Smooth muscle cell of the brain vasculature (primary cell): ENCODE results near the gene MFAP3.
"Not testable (repeated sequence)": the region's sequence is repeated elsewhere in the genome, so short reads cannot be mapped to it uniquely, and the experiment has no call there.

ENCODE experiments used
- DNase-seq: peaks from one replicate; pipeline ENCODE4 v3.0.0-alpha.2; 2012; ENCODE audit warnings: low read depth, low spot score

The MFAP3 gene

DNA sequence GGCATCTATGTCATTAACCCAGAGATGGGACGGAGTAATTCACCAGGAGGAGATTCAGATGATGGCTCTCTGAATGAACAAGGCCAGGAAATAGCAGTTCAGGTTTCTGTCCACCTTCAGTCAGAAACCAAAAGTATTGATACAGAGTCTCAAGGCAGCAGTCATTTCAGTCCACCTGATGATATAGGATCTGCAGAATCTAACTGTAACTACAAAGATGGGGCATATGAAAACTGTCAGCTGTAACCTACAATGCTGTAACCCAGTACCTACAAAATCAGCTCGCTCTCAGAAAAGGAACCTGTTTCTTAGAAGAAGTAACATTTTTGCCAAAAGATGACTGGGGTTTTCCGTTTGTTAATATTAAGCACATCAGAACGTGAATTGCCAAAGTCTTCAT lies 14.7 kb downstream of the MFAP3 start:
- no peak for DNase-seq

DNA sequence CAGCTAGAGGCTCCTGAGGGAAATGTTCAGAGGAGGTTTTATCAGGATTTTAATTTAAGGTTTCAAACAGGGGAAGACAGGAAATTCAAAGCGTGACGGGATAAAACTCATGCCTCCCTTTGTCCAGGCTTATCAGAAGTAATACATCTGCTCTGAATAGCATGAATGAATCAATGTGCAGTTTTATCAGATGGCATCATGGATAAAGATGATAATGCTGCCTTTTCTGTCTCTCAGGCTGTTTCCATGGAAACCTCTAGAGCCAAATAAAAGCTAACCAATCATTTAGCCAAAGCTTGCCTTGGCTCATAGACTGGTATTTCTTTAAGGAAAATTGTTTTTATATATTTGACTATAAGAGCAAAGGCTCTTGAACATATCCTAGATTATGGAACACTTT lies 16.4 kb downstream of the MFAP3 start:
- no peak for DNase-seq

DNA sequence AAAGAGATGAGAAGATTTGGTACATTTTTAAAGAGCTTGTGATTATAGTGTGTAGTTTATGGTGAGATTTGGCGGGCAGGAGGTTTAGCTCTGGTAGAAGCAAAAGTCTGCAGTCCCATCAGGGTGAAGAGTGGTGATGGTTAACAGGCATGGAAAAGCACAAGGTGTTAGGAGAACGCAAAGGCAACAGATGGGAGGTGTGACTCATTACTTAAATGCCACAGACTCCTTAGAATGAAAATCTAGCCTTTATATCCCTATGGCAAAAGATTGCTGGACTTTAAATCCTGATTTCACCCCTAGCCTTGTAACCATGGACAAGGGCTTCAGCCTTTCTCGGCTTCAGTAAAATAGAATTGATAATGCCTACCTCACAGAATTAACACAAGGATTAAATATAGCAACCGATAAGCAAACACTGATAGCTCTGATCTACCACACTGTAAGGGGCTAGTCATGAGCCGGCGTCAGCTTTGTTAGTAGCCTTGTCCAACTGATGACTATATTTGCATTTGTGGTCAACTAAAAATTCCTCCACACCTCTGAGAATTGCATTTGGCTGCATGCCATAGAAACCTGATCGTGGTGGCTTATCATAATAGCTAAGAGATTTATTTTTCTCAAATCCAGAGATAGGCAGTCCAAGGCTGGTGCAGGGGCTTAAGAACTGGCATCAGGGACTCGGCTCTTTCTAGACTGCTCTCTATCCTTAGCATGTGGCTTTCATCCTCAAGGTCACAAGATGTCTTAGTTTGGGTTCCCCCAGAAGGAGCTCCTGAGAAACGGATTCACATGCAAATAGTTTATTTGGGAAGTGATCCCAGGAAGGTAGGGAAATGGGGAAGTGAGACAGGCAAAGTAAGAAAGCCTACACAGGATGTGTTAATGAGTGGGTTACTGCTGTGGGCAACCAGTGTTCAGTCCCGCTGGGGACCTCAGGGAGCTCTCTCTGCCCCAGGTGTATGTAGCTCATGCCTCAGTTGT lies 19.6 kb downstream of the MFAP3 start:
- DNase-seq = no peak

DNA sequence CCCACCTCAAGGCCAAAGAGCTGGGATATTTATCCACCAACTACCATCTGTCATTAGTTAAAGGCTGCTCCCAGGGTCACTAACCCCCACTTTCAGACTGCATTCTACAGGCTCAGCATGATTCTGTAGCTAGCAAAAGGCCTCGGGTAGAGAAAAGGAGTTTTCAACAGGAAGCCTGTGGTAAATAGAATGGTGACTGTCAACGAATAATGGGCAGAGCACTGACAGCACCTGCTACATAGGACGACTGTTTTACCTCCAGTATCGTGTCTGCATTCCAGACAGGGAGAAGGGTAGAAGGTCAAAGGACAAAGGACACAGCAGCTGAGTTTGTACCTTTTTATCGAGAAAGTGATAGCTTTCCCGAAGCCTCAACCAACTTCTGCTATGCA lies 20.3 kb downstream of the MFAP3 start:
- DNase-seq = no peak

DNA sequence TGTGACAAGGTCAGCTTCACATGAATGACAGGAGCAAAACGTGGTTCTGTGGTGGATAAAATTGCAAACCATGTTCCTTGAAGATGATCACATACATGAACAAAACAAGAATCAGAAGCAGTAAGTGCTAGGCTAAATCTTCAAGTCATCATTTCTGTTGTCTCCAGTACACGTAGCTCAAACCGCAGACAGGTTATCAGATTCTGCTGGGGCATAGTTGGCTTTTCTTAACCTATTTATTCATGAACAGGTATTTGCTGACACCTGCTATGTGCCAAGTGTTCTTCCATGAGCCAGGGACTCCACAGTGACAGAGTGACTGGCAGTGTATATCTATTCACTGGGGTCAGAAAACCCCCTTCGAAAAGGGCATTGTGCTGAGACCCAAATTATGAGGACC lies 20.8 kb downstream of the MFAP3 start:
- no peak for DNase-seq

DNA sequence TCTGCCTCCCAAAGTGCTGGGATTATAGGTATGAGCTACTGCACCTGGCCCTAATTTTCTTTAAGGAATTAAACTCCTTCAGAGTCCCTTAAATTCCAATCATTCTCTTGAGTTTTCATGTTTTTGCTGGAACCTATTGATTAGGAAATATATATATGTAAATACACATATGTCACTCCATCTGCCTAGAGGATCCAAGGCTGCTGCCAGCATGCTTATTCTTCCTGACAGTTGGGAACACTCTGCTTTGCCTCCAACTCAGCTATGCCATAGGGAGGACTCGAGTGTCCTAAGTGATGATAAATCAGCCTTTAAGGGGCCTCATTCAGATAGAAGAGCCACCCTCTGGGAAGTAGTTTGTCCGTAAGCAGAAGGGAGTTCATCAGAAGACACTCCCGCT lies 21.8 kb downstream of the MFAP3 start:
- no peak for DNase-seq

DNA sequence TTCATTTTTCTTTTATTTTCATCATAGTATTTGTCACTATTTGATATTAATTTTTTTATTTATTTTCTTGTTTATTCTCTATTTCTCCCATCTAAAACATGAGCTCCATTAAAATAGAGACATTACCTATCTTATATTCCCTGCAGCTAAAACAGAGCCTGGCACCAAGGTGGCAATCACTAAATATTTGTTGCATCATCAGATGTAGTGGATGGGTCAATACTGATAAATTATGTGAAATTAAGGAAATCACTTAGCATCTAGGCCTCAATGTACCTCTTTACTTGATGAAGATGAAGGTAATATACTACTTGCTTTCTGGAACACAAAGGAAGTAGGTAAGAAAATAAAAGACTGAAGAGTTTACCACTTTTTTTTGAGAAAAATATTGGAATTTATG lies 24.6 kb downstream of the MFAP3 start:
- DNase-seq = no peak

DNA sequence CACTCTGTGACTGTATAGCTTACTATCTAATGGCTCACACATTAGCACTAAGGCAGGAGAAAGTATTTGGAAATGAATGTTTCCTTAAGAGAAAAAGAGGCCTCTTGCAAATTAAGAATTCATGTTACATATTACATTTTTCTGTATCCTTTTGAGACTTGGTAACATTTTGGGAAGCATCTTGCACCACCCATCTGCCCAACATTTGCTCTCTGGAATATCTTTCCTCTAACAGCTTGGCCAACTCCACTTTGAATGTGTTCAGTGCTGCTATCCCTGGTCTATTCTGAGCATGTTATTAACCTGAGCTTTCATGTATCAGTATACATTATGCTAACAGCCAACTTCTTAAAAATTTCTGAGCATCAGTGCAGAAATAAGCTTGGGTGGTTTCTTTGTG lies 27.2 kb downstream of the MFAP3 start:
- DNase-seq = no peak

DNA sequence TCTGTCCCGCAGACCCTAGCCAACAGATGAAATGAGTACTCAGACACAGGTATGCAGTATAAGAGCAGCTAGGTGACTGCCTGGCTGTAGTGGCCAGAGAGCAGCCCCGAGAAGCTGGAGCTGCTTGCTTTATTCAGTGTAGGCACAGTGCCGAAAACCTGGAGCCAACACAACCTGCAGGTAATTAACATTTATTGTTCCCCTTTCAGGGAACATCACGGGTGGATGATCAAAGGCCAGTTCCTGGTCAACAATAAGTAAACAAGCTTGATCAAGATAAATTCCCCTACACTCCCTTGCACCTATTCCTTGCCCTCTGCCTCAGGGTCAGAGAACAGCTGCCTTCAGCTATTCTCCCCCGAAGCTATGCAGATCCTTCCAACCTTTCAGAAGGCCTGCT lies 31.1 kb downstream of the MFAP3 start:
- not testable (repeated sequence) for DNase-seq

DNA sequence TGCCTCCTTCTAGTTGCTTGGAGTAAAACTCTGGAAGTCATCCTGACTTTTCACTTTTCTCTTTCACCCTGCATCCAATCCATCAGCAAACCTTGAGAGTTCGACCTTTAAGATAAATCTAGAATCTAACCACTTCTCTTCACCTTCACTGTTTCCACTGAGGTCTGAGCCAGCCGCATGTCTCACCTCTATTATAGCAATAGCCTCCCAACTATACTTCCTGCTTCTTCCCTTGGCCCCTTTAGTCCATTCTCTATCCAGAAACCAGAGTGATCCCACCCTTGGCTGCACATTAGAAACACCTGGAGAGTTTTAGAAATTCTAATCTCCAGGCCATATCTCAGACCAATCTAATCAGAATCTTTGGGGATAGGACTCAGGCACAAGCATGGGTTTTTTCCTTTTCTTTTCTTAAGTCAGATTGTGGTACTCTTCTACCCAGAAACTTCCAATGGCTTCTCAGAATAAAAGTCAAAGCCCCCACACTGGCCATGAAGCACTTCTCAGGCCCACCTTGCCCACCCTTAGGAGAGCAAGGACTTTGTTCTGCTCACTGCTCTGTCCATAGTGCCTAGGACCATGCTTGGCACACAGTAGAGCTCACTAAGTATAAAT lies 33.1 kb downstream of the MFAP3 start:
- no peak for DNase-seq

DNA sequence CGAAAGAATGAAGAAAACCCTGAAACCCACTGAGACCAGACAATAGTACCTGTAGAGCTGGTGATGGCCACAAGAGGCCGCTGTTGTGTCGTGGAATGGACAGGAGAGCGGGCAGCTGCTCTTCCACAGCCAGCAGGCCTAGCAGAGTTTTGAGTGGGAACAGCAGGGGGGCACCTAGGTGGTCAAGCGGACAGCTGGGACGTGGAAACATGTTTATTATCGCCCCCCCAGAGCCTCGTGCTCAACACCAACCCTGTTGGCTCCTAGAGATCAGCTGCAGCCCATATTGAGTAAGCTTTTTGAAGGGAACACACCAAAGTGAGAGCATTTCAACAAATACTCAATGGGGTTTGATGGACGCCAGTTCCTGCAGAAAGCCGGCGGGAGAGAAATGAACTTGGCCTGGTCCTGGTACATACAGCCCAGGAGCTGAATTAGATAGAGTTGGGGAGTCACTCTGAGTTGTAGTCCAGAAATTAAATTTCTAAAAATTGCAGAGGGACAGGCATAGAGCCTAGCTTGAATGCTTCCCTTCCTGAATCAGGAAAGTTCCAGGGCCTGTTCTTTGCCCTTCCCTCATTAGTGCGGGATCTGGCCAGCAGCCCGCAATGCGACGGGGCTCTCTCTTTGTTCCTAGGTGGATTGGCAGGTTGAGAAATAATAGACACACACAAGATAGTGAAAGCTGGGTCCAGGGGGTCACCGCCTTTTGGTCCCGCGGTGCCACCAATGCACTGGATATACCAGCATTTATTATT lies 33.8 kb downstream of the MFAP3 start:
- DNase-seq = peak; percentile 59

DNA sequence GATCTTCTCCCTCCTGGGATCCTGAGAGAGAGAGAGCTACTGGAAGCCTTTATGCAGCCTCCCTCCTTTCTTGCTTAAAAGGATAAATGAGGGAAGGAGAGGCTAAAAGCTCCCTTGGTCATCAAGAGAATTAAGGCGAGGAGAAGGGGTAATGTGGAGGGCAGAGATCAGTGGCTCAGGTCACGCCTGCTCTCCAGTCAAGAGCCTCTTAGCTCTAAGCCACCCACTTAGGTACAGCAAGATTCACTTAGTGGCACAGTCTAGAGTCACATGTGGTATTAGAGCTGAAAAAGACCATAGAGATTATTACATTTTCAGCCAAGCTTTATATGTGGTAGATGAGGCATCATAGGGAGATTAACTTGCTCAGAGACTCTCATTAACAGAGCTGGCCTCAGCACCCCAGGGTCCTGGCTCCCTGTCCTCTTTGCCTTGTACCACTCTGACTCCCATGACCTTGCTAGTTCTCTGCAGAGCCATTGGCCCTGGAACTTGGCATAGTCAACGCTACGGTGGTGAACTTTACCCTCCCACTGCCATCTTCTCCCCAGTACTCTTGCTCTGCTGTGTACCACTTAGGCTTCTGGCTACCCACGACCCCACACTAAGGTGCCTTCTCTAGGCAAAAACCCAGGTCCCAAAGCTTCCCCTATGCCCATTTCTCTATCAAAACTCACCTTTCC lies 37.6 kb downstream of the MFAP3 start:
- DNase-seq = no peak

DNA sequence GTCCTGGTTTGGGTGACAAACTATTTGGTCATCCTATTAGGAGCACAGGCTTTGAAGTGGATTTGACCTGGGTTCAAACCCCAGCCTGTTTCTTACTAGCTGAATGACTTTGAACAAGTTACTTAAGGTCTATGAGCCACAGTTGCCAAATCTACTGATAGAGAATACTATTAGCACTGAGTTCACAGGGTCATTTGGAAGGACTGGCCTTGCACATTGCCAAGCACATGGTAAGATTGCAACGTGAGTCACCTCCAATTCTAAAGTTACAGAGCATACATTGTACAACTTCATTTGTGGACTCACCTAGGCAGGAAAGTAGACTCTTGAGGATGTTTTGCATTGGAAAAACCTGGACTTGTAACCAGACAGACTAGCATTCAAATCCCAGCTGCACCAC lies 38.9 kb downstream of the MFAP3 start:
- no peak for DNase-seq

DNA sequence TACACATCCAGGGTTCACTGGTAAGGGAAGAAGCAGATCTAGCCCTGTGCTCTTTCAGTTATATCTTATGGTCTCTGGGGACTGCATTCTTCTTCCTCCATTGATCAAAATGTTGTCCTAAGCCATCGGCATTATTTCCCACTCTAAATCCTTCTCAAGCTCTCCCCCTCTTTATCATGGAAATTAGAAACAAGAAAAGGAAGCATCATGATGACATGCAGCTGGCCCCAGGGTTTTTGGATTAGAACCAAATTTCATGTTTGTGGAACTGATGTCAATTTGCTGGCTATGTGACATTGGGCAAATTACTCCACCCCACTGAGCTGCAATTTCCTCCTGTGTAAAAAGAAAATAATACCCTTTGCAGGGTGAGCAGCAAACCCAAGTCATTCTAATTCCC lies 39.5 kb downstream of the MFAP3 start:
- DNase-seq = no peak

DNA sequence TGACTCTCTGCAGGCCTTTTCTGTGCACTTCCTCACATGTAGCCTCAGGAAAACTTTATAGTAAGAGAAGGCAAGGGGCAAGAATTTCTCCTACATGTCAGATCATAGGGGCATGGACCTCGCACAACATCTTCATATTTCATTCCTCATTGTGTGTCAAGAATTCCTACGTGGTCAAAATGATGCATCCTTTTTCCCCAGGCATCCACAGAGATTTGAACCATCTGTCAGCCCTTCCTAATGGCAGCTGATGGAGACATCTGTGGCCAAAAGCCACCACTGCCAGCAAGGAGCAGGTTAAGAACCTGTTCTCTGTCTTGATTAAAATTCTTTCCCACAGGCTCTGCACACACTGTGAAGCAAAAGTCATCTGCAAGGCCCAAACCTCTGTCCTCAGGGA lies 42.5 kb downstream of the MFAP3 start:
- no peak for DNase-seq

DNA sequence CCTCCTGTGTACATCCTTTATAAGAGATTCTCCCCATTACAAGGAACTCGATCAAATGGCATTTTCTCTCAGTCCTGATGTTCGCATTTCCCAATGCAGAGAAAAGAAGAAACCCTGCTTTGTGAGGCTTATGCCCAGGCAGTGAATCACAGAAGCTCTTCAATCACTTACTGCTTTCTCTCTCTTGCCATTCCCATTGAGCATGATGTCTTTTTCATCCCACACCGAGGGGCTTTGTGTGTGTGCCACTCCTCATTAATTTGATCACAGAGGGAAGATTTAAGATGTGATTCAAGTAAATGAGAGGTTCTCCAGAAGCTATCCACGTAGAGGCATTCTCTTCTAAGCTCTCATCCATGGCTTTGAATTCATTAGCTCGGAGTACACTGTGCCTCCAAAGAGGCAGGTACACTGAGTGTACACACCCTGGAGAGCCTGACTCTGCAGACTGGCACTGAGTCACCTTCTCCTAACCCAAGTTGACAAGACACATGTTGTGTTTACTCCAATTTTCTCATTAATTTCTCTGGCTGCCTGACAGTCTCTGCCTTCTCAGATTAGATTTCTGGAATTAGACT lies 45.4 kb downstream of the MFAP3 start:
- no peak for DNase-seq

DNA sequence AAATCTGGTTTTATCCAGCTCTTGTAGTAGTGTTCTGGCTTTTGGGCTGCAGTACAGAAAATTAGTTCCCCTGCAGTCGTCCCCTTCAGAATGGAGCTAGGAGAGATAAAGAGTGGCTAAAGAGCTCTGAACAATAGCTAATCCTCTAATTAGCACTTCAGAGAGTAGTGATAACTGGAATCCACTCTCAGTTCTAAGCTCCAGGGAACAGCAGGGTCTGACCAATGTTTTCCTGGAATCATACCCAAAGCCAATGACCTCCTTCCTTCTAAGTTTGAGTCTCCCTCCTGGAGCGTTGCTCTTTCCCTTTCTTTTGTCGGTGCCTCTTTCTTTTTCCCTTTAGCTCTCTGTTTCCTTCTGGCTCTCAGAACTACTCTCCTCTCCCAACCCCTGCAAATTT lies 47.4 kb downstream of the MFAP3 start:
- DNase-seq = no peak

DNA sequence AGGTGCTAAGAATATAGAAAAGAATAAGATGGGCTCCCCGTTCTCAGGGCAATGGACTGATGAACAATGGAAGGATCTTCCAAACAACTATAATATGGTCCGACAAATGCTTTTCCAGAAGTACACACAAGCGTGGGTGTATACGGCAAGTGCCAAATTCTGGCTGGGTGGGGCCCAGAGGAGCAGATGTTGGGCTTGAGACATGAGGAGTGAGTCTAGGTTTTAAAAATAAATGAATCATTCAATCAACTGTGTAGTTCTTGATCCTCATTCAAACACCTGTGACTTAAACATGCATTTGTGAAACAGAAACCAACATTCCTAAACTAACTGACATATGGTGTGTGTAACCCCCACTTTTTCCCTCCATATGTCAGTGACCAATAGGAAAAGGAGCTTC lies 47.9 kb downstream of the MFAP3 start:
- DNase-seq = no peak

DNA sequence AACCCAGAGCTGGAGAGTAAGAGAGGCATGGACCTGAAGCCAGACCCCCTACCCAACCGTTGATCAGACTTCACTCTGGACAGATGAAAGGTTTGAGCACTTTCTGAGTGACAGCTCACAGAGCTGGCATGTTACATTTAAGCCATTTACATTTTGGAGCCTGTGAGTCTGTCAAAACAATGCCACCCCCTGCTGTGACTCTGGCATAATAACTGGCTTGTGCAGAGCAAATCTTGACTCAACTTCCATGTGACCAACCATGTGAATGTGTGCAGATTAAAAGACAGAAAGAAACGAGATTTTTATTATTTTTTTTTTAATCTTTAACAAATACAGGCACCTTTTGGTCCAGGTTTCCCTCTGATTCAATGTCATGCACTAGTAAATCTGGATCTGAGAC lies 48.5 kb downstream of the MFAP3 start:
- DNase-seq = peak; percentile 73

DNA sequence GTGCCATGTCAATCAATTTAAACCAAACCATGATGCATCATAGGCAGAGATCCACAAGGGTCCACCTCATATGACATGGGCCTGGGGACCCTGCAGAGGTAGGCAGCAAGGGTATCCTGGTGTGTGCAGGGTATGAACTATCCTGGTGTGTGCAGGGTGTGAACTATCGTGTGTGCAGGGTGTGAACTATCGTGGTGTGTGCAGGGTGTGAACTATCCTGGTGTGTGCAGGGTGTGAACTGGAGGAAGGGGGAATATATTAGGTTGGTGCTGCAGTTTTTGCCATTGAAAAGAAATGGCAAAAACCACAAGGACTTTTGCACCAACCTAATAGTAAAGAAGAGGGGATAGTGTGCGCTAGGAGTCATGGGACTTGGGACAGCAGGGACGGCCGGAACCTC lies 50.0 kb downstream of the MFAP3 start:
- no peak for DNase-seq

DNA sequence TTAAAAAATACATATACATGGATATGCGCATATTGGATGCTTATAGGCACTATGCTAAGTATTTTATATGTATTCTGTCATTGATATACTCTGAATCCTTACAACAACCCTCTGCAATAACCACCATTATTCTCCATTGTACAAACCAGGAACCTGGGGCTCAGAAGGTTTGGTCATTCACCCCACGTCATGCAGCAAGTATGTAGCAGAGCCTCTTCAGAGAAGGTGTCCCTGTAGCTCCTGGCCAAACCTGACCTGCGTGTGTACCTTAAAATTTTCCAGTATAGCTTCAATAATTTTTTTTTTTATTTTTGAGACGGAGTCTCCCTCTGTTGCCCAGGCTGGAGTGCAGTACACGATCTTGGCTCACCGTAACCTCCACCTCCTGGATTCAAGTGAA lies 51.9 kb downstream of the MFAP3 start:
- DNase-seq = no peak
